GM18951 (cell line): ENCODE results near the gene ALPK1.
"Not testable (repeated sequence)": the region's sequence is repeated elsewhere in the genome, so short reads cannot be mapped to it uniquely, and the experiment has no call there.

Experiments
- POLR2A ChIP-seq: IDR thresholded peaks from 4 replicates; pipeline ENCODE4 v1.6.1; 2011; ENCODE audit warnings: mild to moderate bottlenecking; ENCODE audit not compliant: insufficient read length, insufficient read depth; ENCODE audit errors: extremely low read depth
- in situ Hi-C: fragments of 300-500 bp; cut with MboI; formaldehyde crosslinking; loops from one replicate; pipeline ENCODE4 v1.12.0; 2022; ENCODE audit warnings: low sequenced_read_pairs, mixed read lengths, inconsistent platforms; ENCODE audit not compliant: unreplicated experiment

The ALPK1 gene

DNA sequence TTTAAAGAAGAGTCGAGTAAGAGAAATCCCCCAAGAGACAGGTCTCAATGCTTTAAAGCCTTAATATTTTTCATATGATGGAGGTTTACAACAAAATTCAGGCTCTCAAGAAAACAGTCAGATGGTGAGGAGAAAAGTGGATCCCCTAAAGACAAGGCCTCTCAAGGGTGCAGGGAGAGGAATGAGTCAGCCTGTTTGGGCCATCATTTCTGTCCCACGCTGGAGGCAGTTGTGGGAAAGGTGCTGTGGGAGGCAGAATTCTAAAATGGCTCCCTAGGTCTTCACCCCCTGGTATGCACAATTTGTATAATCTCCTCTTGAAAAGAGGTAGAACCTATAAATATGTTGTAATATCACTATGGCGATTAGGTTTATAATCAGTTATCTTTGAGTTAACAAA lies 6.8 kb upstream of the ALPK1 start:
- in situ Hi-C loops: no loop called here
- no peak for TF ChIP-seq POLR2A

DNA sequence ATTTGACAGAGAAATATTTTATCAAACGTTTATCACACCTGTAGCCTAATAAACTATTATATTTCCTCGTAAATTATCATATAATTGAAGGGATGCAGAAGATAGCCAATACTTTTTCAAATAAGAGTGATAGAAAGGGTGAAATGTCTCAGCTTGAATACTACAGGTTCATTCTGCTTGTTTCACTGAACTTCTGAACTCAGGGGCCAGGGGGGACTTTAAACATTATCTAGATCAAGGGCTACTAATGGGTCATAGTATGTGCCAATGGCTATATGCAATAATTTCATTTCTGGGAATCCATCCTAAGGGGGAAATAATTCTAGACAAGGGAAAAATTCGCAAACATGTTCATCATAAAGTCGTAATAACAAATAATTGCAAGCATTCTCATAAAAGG lies 2.6 kb downstream of the ALPK1 start:
- in situ Hi-C loops: no loop called here
- no peak for TF ChIP-seq POLR2A

DNA sequence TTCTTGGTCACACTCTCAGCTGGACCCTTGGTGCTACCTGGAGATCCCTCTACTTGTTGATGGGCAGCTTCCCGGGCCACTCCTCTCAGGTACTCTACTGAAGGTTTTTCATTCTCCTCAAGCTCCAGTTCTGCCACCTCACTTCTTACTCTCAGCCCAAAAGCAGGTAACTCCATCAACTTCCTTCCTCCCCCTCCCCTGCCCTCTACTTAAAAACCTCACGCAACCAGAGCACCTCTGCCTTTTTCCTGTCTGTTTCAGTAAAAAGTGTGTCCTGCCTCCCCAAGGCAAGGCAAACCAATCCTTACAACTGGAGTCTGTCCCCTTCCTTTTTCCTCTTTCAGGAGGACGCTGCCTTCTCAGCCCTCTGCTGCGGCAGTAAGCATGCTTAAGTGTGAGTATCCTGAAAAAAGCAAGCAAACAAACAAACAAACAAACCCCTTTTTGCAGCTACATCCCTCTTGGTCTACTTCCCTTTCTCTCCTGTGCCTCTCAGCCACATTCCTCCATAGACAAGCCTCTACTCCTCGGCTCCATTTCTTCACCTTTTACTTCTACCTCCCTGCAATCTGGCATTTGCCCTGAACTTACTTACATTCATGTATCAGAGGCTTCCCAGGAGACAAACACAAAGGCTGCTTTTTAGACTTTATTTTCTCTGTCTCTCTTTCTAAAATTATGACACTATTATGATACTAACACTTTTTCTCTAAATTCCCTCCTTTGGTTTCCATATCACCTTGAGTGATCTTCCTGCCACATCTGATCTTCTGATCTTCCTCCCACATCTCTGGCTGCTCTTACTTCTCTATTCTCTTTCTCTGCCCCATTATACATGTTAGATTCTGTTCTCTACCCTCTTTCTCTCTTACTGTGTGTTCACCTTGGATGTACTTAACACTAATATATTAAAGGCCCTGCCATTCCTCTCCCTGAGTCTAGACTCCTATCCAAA lies 5.4 kb downstream of the ALPK1 start:
- in situ Hi-C loops: no loop called here
- TF ChIP-seq POLR2A: no peak

DNA sequence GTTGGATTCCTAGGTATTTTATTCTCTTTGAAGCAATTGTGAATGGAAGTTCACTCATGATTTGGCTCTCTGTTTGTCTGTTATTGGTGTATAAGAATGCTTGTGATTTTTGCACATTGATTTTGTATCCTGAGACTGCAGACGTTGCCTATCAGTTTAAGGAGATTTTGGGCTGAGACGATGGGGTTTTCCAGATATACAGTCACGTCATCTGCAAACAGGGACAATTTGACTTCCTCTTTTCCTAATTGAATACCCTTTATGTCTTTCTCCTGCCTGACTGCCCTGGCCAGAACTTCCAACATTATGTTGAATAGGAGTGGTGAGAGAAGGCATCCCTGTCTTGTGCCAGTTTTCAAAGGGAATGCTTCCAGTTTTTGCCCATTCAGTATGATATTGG lies 8.3 kb downstream of the ALPK1 start:
- in situ Hi-C loops: not testable (repeated sequence)

DNA sequence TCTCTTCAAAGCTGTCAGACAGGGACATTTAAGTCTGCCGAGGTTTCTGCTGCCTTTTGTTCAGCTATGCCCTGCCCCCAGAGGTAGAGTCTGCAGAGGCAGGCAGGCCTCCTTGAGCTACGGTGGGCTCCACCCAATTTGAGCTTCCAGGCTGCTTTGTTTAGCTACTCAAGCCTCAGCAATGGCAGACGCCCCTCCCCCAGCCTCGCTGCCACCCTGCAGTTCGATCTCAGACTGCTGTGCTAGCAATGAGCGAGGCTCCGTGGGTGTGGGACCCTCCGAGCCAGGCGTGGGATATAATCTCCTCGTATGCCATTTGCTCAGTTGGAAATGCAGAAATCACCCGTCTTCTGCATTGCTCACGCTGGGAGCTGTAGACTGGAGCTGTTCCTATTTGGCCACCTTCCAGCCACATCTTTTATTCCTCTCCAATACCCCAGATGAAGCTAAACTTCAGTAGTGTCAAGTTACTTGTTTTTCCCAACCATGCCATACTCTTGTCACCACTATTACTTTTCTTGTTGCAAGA lies 12.2 kb downstream of the ALPK1 start:
- in situ Hi-C loops: not testable (repeated sequence)

DNA sequence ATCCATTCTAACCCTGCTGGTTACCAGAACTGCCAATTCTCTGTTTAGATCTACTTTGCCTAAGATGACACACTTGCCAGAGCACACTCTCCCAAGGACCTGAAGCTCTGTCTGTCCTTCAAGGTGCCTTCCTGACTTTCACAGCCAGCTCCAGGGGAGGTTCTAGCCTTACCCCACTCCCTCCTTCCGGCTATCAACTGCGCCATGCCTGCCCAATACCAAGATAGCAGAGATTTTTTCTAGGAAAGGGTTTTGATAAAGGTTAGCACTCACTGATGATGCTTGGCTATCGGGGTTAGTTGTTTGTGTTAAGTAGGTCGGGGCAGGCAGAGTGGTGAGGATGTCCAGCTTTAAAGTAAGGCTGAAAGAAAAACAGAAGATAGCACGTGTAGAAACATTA lies 14.3 kb downstream of the ALPK1 start:
- in situ Hi-C loops: no loop called here
- no peak for TF ChIP-seq POLR2A

DNA sequence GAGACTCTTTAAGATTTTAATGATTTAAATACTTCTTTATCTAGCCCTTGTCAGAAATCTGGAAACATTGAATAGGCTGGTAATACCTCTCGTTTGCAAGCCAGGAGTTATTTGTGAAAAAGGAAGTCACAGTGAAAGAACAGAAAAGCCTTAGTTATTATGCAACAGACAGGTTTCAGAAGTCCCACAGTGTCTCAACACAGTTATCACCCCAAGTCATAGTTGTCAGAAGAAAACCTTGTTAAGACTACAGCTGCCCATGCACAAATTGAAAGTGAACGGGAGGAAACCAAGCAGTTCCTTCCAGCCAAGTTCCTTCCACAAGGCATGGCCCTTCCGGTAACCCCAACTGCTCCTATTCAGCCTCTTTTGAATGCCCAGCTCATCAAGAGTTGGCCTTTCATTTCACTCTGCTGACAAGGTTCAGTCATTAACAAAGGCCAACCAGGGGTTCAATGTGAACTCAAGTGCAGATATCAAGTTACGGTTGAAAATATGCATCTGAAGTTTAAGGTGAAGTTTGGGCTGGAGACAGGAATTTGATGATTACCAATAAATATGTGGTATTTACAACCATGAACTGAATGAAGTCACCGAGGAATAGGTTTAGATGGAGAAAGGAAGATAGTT lies 15.6 kb downstream of the ALPK1 start:
- TF ChIP-seq POLR2A: no peak
- in situ Hi-C loops: no loop called here

DNA sequence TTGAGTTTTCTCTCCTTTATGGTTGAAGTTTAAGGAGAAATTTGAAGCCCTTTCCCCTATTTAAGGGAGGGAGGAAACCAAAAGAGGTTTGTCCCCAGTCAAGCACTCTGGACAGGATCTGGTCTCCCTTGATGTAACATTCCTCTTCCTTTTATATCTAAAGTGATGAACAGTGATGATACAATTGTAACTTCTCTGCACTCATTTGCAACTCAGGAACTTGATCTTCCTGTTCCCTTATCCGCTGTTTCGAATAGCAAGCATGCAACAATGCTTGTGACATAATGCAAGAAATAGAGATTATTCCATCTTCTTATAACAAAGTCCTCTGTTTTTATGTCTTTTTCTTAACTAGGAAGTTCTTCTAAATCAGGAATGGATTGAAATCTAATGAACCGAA lies 18.3 kb downstream of the ALPK1 start:
- in situ Hi-C loops: no loop called here

DNA sequence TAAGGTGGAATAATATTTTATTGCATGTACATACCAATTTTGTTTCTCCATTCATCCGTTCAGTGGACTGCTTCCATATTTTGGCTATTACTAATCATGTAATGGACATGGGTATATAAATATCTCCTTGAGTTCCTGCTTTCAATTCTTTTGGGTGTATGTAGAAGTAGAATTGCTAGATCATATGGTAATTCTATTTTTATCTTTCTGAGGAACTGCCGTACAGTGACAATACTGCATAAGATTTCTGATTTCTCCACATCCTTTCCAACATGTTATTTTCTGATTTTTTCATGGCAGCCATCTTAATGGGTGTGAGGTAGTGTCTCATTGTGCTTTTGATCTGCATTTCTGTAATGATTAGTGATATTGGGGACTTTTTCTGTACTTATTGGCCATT lies 19.2 kb downstream of the ALPK1 start:
- no peak for TF ChIP-seq POLR2A
- in situ Hi-C loops: no loop called here

More for the DNA sequence above, 18.3 kb downstream of the ALPK1 start:
- TF ChIP-seq POLR2A: no peak

DNA sequence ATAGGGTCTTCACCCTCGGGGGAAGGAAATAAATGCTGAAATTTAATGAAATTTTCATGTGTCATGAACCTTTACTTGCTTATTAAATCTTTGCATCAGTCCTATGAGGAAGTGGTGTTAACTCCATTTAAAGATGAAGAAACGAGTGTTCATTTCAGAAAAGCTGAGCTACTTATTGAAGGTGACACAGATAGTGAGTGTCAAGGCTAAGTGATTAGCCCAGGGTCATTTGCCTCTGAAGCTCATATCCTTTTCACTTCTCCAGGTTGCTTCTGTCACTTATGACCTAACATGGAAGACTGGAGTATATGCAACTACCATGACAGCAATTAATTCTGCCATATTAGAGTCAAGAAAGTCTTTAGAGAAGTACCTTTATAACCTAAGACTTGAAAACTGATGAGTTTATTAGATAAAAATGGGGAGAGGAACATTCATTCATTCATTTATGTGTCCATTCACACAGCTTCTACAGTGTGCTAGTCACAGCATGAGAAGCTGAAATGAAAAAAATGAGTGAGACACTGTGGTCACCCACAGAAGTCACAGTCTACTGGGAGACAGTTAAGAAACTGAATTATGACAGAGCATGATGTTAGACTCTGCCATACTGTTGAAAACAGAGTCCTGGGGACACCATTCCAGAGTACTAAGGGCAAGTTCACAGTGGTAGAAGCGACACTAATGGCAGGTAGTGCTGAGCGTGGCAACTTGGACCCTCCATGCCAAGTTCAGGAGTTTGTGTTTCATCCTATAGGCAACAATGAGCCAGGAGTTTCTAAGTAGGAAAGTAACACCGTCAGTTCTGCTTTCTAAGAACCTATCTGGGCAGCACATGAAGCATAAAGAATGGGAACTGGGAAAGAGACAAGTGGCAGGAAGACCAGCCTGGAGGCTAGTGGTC lies 21.3 kb downstream of the ALPK1 start:
- in situ Hi-C loops: no loop called here
- no peak for TF ChIP-seq POLR2A

DNA sequence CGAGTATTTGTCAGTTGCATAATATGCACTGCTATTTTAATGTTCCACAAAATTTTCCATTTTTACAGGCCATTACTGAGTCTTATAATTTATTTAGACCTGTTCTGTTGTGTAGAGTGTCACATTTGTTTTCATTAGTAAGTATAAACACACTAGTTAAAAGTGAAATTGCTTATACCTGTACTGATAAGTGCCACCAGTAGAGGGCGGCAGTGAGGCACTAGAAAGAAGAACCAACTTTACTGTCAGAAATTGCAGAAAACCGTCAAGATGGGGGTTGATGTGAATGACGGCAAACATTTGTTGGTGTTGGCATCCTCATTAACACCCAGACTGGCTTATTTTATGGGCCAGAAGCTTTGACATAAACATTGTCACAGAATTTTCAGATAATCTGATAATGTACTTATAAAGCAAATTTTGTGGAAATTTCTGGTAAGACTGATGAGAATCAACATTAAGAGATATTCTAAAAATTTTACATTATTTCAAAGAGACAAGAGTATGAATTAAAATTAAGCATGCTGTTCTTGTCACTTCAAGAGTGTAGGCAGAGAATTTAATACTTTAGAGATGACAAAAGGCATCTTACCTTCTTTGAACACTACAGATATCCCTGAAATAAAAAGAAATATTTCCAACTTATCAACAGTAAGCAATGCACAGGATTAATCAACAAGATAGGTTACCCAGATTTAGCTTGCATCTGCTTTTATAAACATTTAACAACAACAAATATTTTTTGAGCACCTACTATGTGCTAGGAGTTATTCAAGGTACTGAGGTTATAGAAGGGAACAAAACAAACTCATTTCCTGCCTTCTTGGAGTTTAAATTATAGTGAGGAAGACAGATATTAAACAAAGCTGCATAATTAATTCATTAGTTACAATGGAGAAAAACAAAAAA lies 24.9 kb downstream of the ALPK1 start:
- in situ Hi-C loops: loop anchor here (5.0 to 10.0 kb wide), 2 partner anchors 210 to 283 kb away; no protein-coding TSS in a partner anchor
- TF ChIP-seq POLR2A: no peak

DNA sequence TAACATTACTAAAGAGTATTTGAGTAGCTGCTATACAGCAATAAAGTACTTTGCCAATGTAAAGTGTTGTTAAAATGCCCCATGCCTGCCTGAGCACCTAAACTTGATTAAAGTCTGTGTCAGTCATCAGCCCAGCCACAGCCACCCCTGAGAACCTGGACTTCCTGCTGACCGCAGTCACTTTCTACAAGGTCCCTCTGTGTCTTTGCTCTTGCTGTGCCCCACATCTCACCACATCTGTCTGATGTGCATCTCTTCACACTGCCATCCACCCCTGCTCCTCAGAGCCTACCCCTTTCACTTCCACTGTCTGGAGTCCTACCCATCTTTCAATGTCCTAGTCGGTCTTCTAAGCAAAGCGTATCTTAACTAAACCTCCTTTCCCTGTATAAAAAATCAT lies 25.7 kb downstream of the ALPK1 start:
- TF ChIP-seq POLR2A: no peak
- in situ Hi-C loops: loop anchor here (5.0 to 10.0 kb wide), 2 partner anchors 209 to 282 kb away; no protein-coding TSS in a partner anchor
